GM12873 (cell line): ENCODE measurements around the gene MCC.

ENCODE experiments used
- CTCF ChIP-seq: IDR thresholded peaks from 2 replicates; pipeline ENCODE4 v1.5.1; 2012; ENCODE audit warnings: low read depth, mild to moderate bottlenecking, moderate library complexity, low read length, control low read depth; ENCODE audit not compliant: insufficient read depth; ENCODE audit errors: missing control alignments

Gene MCC

GRCh38 chr5:113367586-113367985 lies 120.7 kb downstream of the MCC start:
- no peak for TF ChIP-seq CTCF

DNA sequence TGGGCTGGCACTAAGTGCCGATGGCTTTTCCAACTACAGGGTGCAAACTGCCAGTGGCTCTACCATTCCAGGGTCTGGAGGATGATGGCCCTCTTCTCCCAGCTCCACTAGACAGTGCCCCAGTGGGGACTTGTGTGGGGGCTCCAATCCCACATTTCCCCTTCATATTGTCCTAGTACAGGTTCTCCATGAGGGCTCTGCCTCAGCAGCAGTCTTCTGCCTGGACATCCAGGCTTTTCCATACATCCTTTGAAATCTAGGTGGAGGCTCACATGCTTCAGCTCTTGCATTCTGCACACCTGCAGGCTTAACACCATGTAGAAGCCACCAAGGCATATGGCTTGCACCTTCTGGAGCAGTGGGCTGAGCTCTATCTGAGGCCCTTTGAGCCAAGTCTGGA lies 123.8 kb downstream of the MCC start:
- no peak for TF ChIP-seq CTCF

DNA sequence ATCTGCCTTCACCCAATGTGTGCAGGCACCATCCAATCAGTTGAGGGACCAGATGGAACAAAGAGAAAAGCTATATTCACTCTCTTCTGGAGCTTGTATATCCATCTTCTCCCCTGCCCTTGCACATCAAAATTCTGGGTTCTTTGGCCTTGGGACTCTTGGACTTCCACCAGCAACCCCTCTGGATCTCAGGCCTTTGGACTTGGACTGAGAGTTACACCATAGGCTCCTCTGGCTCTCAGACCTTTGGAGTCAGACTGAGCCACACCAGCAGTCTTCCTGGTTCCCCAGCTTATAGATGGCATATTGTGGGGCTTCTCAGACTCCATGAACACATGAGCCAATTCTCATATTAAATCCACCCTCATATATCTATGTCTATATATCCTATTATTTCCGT lies 126.6 kb downstream of the MCC start:
- no peak for TF ChIP-seq CTCF

GRCh38 chr5:113359419-113359818 lies 128.8 kb downstream of the MCC start:
- TF ChIP-seq CTCF = no peak

DNA sequence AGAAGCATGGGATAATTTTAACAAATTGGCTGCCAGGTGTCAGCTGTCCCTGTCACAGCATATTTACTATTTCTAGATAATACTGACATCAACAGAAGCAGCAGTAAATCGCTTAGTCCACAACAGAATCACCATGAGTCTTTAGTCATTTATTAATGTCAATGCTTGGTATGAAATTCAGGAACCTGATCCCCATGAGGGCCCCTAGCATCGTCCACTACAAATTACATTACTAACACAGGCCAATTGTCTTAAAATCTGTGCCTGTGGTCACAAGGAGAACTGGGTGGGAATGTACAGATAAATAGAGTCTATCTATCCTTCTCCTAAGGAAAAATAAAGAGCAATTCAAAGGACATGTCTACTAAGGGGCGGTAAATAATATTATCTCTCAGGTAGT lies 129.6 kb downstream of the MCC start:
- TF ChIP-seq CTCF = no peak

DNA sequence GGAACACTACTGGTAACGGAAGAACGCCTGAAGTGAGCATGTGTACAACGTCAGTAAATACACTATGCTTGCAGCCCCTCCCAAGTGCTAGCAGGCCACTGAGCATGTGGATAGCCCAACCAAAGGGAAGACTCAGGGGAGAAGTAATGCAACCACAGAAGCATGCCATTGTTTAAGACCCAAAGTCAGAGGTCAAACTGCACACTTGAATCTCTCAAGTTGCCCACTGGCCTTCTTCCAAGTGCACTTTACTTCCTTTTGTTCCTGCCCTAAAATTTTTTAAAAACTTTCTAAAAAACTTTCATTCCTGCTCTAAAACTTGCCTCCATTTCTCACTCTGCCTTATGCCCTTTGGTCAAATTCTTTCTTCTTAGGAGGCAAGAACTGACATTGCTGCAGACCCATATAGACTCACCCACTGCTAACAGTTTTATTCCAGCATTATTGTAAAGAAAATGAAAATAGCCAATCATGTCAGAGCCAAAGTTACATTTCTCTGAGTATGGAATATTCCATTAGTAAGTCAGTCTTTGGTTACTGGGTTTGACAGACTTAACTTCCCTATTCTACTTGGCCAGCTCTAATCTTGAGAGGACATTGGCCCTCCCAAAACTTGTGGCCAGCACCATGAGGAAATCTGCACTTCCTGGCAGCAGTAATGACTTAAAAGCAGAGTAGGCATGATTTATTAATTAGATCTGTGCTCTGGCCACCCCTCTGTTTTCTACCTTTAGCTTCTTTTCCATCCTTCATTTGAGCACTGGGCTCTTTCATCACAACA lies 130.4 kb downstream of the MCC start:
- no peak for TF ChIP-seq CTCF

GRCh38 chr5:113356487-113356886 lies 131.8 kb downstream of the MCC start:
- TF ChIP-seq CTCF = no peak
